DMS79 treated with DMSO at 0.1 percent for 48 hours (cell line): ENCODE data around the gene CKM.
"Not testable (repeated sequence)": the region's sequence is repeated elsewhere in the genome, so short reads cannot be mapped to it uniquely, and the experiment has no call there.

Source experiments
- DNase-seq: peaks from one replicate; lab custom pipeline; 2025; lab: John Stamatoyannopoulos, UW

The CKM gene

GRCh38 chr19:45320997-45321775 lies 1.5 kb downstream of the CKM start:
- no peak for DNase-seq

GRCh38 chr19:45315304-45315703 lies 7.4 kb downstream of the CKM start:
- DNase-seq = no peak

GRCh38 chr19:45314708-45315245 lies 7.9 kb downstream of the CKM start:
- no peak for DNase-seq

- not testable (repeated sequence) for DNase-seq
Observed at GRCh38 chr19:45312285-45312684, 10.4 kb downstream of the CKM start.

GRCh38 chr19:45311621-45312020 lies 11.1 kb downstream of the CKM start:
- no peak for DNase-seq

- not testable (repeated sequence) for DNase-seq
Observed at GRCh38 chr19:45309322-45309721, 13.4 kb downstream of the CKM start.

GRCh38 chr19:45307361-45307760 lies 15.3 kb downstream of the CKM start:
- DNase-seq = no peak

GRCh38 chr19:45306518-45307027 lies 16.1 kb downstream of the CKM start:
- peak; percentile 72 for DNase-seq

GRCh38 chr19:45306040-45306439 lies 16.6 kb downstream of the CKM start:
- no peak for DNase-seq

- DNase-seq = no peak
Observed at GRCh38 chr19:45305421-45305820, 17.3 kb downstream of the CKM start.

GRCh38 chr19:45305007-45305406 lies 17.7 kb downstream of the CKM start:
- no peak for DNase-seq

GRCh38 chr19:45304141-45304926 lies 18.3 kb downstream of the CKM start:
- no peak for DNase-seq

- DNase-seq = no peak
Observed at GRCh38 chr19:45303269-45304060, 19.2 kb downstream of the CKM start.

- no peak for DNase-seq
Observed at GRCh38 chr19:45302416-45302815, 20.3 kb downstream of the CKM start.

GRCh38 chr19:45299719-45300118 lies 23.0 kb downstream of the CKM start:
- no peak for DNase-seq

GRCh38 chr19:45298264-45298663 lies 24.4 kb downstream of the CKM start:
- no peak for DNase-seq

GRCh38 chr19:45297674-45298073 lies 25.0 kb downstream of the CKM start:
- no peak for DNase-seq

GRCh38 chr19:45296355-45296754 lies 26.3 kb downstream of the CKM start:
- DNase-seq = no peak

GRCh38 chr19:45295873-45296272 lies 26.8 kb downstream of the CKM start:
- no peak for DNase-seq

- no peak for DNase-seq
Observed at GRCh38 chr19:45294291-45295029, 28.2 kb downstream of the CKM start.

GRCh38 chr19:45293682-45294081 lies 29.0 kb downstream of the CKM start:
- DNase-seq = no peak
